ENCODE measurements around the gene HPSE2. TPM values are rescaled to one million over a fixed set of nuclear protein-coding genes. Genes with fewer than 3 reads are reported as not detected.

The HPSE2 gene
- total RNA-seq, 4 donors from 2014 or later = 1.1 TPM; not detected in 3

DNA sequence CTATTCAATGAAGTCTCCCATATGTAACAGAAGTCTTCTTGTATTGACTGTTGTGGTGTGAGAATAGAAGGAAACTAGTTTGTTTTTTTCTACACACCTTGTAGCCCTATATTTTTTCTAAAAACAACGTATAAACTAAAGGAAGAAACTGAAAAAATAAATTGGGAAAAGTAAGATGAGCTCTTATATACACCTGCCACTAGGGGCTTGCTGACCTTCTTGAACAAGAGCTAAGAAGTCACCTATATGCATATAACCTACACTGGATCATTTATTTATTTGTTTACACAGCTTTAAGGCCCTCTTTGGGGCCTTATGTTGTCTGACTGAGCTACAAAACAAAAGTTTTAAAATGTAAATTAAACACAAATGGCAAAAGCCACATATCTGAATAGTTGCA is 383.0 kb downstream of the HPSE2 start:
- in situ Hi-C loops (cut with MboI; ENCODE audit: low sequenced_read_pairs in 4 of 4) = no loop called here

GRCh38 chr10:98848361-98848760 is 387.3 kb downstream of the HPSE2 start:
- TF ChIP-seq POLR2A (IDR thresholded peaks at IDR 0.05) (no peak), CTCF (IDR thresholded peaks at IDR 0.05 in 4 of 5, conservative IDR thresholded peaks at IDR 0.05 in 1 of 5) (no peak)
- H3K4me1 ChIP-seq = no peaks in the 10 kb centered on the region
- H3K27ac ChIP-seq = no peak overlapping the region
- H3K27me3 ChIP-seq = no peaks in the 10 kb centered on the region
- ATAC-seq (no peak), DNase-seq (no peak)
- H3K9me3 ChIP-seq = no peaks in the 10 kb centered on the region
- in situ Hi-C loops (cut with MboI; ENCODE audit: low sequenced_read_pairs in 4 of 4) = no loop called here
- no peaks in the 10 kb centered on the region for H3K36me3 ChIP-seq
- H3K4me3 ChIP-seq = no peak overlapping the region
- intact Hi-C loops (cut with DNase I; ENCODE audit: low total_unique reads) = no loop called here

More for the DNA sequence above, 383.0 kb downstream of the HPSE2 start:
- Histone ChIP-seq H3K9me3 (no peaks in the 10 kb centered on the region), H3K4me3 (no peak overlapping the region), H3K36me3 (no peaks in the 10 kb centered on the region), H3K27me3 (no peaks in the 10 kb centered on the region), H3K27ac (no peak overlapping the region), H3K4me1 (no peaks in the 10 kb centered on the region)
- intact Hi-C loops (cut with DNase I; ENCODE audit: low total_unique reads) = no loop called here
- ATAC-seq = no peak
- TF ChIP-seq CTCF (IDR thresholded peaks at IDR 0.05 in 4 of 5, conservative IDR thresholded peaks at IDR 0.05 in 1 of 5) (no peak), POLR2A (IDR thresholded peaks at IDR 0.05) (no peak)
- no peak for DNase-seq

DNA sequence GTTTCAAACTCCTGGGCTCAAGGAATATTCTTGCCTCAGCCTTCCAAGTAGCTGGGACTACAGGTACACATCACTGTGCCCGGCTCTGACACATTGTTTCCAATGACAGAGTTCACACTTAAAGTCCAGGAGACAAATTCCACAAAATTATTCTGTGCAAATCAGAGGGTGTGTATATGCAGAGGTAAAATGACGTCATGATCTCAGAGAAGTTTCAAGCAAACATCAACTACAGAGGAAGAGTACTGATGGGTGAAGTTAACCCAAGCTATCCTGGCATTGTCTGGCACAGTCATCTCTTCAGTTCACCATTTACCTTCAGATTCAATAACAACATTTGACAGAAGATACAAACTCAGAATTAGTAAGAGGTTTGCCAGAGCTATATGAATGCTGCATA is 388.9 kb downstream of the HPSE2 start:
- H3K9me3 ChIP-seq = no peaks in the 10 kb centered on the region
- no peak for TF ChIP-seq POLR2A (IDR thresholded peaks at IDR 0.05)
- TF ChIP-seq CTCF (IDR thresholded peaks at IDR 0.05 in 4 of 5, conservative IDR thresholded peaks at IDR 0.05 in 1 of 5) = no peak
- H3K4me1 ChIP-seq = no peaks in the 10 kb centered on the region
- H3K36me3 ChIP-seq = no peaks in the 10 kb centered on the region
- no peaks in the 10 kb centered on the region for H3K27me3 ChIP-seq
- no peak for DNase-seq
- in situ Hi-C loops (cut with MboI; ENCODE audit: low sequenced_read_pairs in 4 of 4) (no loop called here), intact Hi-C loops (cut with DNase I; ENCODE audit: low total_unique reads) (no loop called here)
- H3K27ac ChIP-seq = no peak overlapping the region
- no peak for ATAC-seq
- no peak overlapping the region for H3K4me3 ChIP-seq

- DNase-seq (no peak), ATAC-seq (no peak)
- Histone ChIP-seq H3K27ac (no peak overlapping the region), H3K9me3 (no peaks in the 10 kb centered on the region), H3K4me3 (no peak overlapping the region), H3K36me3 (no peaks in the 10 kb centered on the region), H3K27me3 (no peaks in the 10 kb centered on the region), H3K4me1 (no peaks in the 10 kb centered on the region)
- intact Hi-C loops (cut with DNase I; ENCODE audit: low total_unique reads) (no loop called here), in situ Hi-C loops (cut with MboI; ENCODE audit: low sequenced_read_pairs in 4 of 4) (no loop called here)
- TF ChIP-seq CTCF (IDR thresholded peaks at IDR 0.05 in 4 of 5, conservative IDR thresholded peaks at IDR 0.05 in 1 of 5) = no peak
- TF ChIP-seq POLR2A (IDR thresholded peaks at IDR 0.05) = no peak
These were observed 402.1 kb downstream of the HPSE2 start for GRCh38 chr10:98833542-98833941.

GRCh38 chr10:98832738-98833137 is 402.9 kb downstream of the HPSE2 start:
- Histone ChIP-seq H3K9me3 (no peaks in the 10 kb centered on the region), H3K27ac (no peak overlapping the region), H3K4me1 (no peaks in the 10 kb centered on the region), H3K36me3 (no peaks in the 10 kb centered on the region), H3K27me3 (no peaks in the 10 kb centered on the region), H3K4me3 (no peak overlapping the region)
- intact Hi-C loops (cut with DNase I; ENCODE audit: low total_unique reads) = no loop called here
- DNase-seq = no peak
- no peak for ATAC-seq
- in situ Hi-C loops (cut with MboI; ENCODE audit: low sequenced_read_pairs in 4 of 4) = no loop called here
- no peak for TF ChIP-seq POLR2A (IDR thresholded peaks at IDR 0.05)
- no peak for TF ChIP-seq CTCF (IDR thresholded peaks at IDR 0.05 in 4 of 5, conservative IDR thresholded peaks at IDR 0.05 in 1 of 5)

All from gastrocnemius medialis (tissue), 4 donors.